NOMO-1 treated with DMSO at 0.1 percent for 48 hours (cell line): Measurements from ENCODE around the gene NPEPL1.
"Not testable (repeated sequence)": the region's sequence is repeated elsewhere in the genome, so short reads cannot be mapped to it uniquely, and the experiment has no call there.

Source experiments
- DNase-seq: peaks from one replicate; lab custom pipeline; 2025; ENCODE audit not compliant: unreplicated experiment; lab: John Stamatoyannopoulos, UW

NPEPL1 gene

GRCh38 chr20:58712151-58712791 lies 19.7 kb downstream of the NPEPL1 start:
- no peak for DNase-seq

GRCh38 chr20:58712806-58713731 lies 20.5 kb downstream of the NPEPL1 start:
- no peak for DNase-seq

GRCh38 chr20:58713801-58714339 lies 21.3 kb downstream of the NPEPL1 start:
- DNase-seq: no peak

GRCh38 chr20:58714340-58714922 lies 21.8 kb downstream of the NPEPL1 start:
- no peak for DNase-seq

GRCh38 chr20:58714923-58715351 lies 22.3 kb downstream of the NPEPL1 start:
- no peak for DNase-seq

- DNase-seq: no peak
These were observed 22.8 kb downstream of the NPEPL1 start for GRCh38 chr20:58715391-58715800.

GRCh38 chr20:58715801-58716475 lies 23.3 kb downstream of the NPEPL1 start:
- no peak for DNase-seq

GRCh38 chr20:58716476-58717277 lies 24.1 kb downstream of the NPEPL1 start:
- DNase-seq: no peak

GRCh38 chr20:58717278-58718091 lies 24.9 kb downstream of the NPEPL1 start:
- DNase-seq: no peak

GRCh38 chr20:58718121-58718563 lies 25.5 kb downstream of the NPEPL1 start:
- DNase-seq: no peak

- no peak for DNase-seq
These were observed 26.1 kb downstream of the NPEPL1 start for GRCh38 chr20:58718729-58719128.

GRCh38 chr20:58719258-58719657 lies 26.7 kb downstream of the NPEPL1 start:
- no peak for DNase-seq

GRCh38 chr20:58719971-58720371 lies 27.4 kb downstream of the NPEPL1 start:
- DNase-seq: no peak

GRCh38 chr20:58720890-58721289 lies 28.3 kb downstream of the NPEPL1 start:
- DNase-seq: no peak

GRCh38 chr20:58721951-58722778 lies 29.6 kb downstream of the NPEPL1 start:
- DNase-seq: no peak

GRCh38 chr20:58722877-58723627 lies 30.5 kb downstream of the NPEPL1 start:
- no peak for DNase-seq

GRCh38 chr20:58723628-58723984 lies 31.0 kb downstream of the NPEPL1 start:
- DNase-seq: no peak

GRCh38 chr20:58726156-58726555 lies 33.6 kb downstream of the NPEPL1 start:
- DNase-seq: not testable (repeated sequence)
